ENCODE measurements around the gene RDH5. TPM values are rescaled to one million over a fixed set of nuclear protein-coding genes. Genes with fewer than 3 reads are reported as not detected.

RDH5 gene
- total and polyA plus RNA-seq, 2 of the 13 experiments (the other 11 are each of a cell fraction or from before 2014, with no cell fraction given) = 2.6 to 5.7 TPM

DNA sequence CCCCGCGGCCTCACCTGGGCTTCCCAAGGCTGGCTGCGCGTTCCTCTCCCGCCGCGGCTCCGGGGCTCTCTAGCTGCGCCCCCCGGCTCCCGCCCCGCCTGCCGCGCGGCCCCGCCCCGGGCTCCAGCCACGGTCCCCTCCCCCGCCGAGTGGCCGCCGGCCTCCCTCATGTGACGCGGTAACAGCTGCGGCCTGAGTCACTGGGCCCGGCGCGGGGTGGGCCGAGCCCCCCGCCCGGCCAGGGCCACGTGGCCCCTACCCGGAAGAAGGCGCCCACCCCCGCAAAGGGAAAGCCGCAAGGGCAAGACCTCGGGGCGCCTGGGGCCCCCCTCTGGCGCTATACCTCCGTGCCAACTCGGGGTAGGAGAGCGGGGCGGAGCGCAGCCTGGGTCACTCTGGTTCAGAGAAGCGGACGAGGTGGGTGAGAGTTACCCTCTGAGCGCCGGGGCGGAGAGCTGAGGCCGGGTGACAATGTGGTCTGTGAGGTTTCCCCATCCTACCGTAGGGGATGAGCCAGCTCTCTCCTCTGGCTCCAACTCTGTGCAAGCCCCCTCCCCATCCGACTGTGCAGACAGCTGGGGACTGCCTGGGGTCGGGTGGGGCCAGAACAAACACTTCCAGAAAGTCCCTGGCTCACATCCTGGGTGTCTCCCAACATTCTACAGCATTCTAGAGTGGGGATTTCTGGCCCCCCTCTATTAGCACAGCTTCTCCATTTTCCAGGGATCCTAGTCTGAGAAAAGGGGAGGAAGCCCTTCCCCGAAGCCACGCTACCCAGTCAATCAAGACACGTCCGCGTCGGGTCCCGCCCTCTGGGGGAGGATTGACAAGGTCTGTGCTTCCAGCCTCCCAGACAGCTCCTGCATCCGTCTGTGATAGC is 9.0 kb downstream of the RDH5 start, which contains the start of gene CD63 (continued):
- TF ChIP-seq ELF1 (CRISPR knock-in tag; IDR thresholded peaks at IDR 0.05) = peak; percentile 86
- 0 out of 4 replicates have a peak, but pooled peaks of 1 of the 2 experiments have one; percentile 12 for TF ChIP-seq EP300 (IDR thresholded peaks at IDR 0.05; ENCODE audit: low read depth in 2 of 2, low read length in 2 of 2)
- peak; percentile 38; the same call in 1 of the 2 replicates for TF ChIP-seq EP300 (CRISPR knock-in tag; IDR thresholded peaks at IDR 0.05; ENCODE audit: borderline replicate concordance)
- no peak; the same call in 1 of the 2 replicates for TF ChIP-seq ZNF619 (CRISPR knock-in tag; IDR thresholded peaks at IDR 0.05)
- no peak for TF ChIP-seq KAT7 (CRISPR knock-in tag; IDR thresholded peaks at IDR 0.05; ENCODE audit: borderline replicate concordance)
- no peak for TF ChIP-seq TBL1XR1 (IDR thresholded peaks at IDR 0.05; ENCODE audit: borderline replicate concordance, low read length, partially characterized antibody)
- TF ChIP-seq SALL2 (CRISPR knock-in tag; IDR thresholded peaks at IDR 0.05) = peak; percentile 36; the same call in 1 of the 2 replicates
- TF ChIP-seq, protein P1, sequence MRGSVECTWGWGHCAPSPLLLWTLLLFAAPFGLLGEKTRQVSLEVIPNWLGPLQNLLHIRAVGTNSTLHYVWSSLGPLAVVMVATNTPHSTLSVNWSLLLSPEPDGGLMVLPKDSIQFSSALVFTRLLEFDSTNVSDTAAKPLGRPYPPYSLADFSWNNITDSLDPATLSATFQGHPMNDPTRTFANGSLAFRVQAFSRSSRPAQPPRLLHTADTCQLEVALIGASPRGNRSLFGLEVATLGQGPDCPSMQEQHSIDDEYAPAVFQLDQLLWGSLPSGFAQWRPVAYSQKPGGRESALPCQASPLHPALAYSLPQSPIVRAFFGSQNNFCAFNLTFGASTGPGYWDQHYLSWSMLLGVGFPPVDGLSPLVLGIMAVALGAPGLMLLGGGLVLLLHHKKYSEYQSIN (CRISPR knock-in tag; IDR thresholded peaks at IDR 0.05; ENCODE audit: borderline replicate concordance) = no peak
- TF ChIP-seq MIXL1 (CRISPR knock-in tag; IDR thresholded peaks at IDR 0.05) = no peak
- TF ChIP-seq ZBTB42 (CRISPR knock-in tag; IDR thresholded peaks at IDR 0.05) = no peak; the same call in 1 of the 2 replicates
- no peak for TF ChIP-seq ZSCAN22 (CRISPR knock-in tag; IDR thresholded peaks at IDR 0.05)
- TF ChIP-seq ZNF713 (CRISPR knock-in tag; IDR thresholded peaks at IDR 0.05) = no peak
- no peak for TF ChIP-seq TCF12 (IDR thresholded peaks at IDR 0.05)
- TF ChIP-seq TCF12 (CRISPR knock-in tag; IDR thresholded peaks at IDR 0.05) = no peak
- TF ChIP-seq, protein P2, sequence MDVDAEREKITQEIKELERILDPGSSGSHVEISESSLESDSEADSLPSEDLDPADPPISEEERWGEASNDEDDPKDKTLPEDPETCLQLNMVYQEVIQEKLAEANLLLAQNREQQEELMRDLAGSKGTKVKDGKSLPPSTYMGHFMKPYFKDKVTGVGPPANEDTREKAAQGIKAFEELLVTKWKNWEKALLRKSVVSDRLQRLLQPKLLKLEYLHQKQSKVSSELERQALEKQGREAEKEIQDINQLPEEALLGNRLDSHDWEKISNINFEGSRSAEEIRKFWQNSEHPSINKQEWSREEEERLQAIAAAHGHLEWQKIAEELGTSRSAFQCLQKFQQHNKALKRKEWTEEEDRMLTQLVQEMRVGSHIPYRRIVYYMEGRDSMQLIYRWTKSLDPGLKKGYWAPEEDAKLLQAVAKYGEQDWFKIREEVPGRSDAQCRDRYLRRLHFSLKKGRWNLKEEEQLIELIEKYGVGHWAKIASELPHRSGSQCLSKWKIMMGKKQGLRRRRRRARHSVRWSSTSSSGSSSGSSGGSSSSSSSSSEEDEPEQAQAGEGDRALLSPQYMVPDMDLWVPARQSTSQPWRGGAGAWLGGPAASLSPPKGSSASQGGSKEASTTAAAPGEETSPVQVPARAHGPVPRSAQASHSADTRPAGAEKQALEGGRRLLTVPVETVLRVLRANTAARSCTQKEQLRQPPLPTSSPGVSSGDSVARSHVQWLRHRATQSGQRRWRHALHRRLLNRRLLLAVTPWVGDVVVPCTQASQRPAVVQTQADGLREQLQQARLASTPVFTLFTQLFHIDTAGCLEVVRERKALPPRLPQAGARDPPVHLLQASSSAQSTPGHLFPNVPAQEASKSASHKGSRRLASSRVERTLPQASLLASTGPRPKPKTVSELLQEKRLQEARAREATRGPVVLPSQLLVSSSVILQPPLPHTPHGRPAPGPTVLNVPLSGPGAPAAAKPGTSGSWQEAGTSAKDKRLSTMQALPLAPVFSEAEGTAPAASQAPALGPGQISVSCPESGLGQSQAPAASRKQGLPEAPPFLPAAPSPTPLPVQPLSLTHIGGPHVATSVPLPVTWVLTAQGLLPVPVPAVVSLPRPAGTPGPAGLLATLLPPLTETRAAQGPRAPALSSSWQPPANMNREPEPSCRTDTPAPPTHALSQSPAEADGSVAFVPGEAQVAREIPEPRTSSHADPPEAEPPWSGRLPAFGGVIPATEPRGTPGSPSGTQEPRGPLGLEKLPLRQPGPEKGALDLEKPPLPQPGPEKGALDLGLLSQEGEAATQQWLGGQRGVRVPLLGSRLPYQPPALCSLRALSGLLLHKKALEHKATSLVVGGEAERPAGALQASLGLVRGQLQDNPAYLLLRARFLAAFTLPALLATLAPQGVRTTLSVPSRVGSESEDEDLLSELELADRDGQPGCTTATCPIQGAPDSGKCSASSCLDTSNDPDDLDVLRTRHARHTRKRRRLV (CRISPR knock-in tag; IDR thresholded peaks at IDR 0.05) = no peak
- peak; percentile 34; the same call in 1 of the 2 replicates for TF ChIP-seq ZNF790 (CRISPR knock-in tag; IDR thresholded peaks at IDR 0.05; ENCODE audit: borderline replicate concordance)
- peak; percentile 47; the same call in 1 of the 2 replicates for TF ChIP-seq MED13 (CRISPR knock-in tag; IDR thresholded peaks at IDR 0.05)
- TF ChIP-seq, protein P3, sequence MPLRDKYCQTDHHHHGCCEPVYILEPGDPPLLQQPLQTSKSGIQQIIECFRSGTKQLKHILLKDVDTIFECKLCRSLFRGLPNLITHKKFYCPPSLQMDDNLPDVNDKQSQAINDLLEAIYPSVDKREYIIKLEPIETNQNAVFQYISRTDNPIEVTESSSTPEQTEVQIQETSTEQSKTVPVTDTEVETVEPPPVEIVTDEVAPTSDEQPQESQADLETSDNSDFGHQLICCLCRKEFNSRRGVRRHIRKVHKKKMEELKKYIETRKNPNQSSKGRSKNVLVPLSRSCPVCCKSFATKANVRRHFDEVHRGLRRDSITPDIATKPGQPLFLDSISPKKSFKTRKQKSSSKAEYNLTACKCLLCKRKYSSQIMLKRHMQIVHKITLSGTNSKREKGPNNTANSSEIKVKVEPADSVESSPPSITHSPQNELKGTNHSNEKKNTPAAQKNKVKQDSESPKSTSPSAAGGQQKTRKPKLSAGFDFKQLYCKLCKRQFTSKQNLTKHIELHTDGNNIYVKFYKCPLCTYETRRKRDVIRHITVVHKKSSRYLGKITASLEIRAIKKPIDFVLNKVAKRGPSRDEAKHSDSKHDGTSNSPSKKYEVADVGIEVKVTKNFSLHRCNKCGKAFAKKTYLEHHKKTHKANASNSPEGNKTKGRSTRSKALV (CRISPR knock-in tag; IDR thresholded peaks at IDR 0.05) = no peak
- TF ChIP-seq, protein P4, sequence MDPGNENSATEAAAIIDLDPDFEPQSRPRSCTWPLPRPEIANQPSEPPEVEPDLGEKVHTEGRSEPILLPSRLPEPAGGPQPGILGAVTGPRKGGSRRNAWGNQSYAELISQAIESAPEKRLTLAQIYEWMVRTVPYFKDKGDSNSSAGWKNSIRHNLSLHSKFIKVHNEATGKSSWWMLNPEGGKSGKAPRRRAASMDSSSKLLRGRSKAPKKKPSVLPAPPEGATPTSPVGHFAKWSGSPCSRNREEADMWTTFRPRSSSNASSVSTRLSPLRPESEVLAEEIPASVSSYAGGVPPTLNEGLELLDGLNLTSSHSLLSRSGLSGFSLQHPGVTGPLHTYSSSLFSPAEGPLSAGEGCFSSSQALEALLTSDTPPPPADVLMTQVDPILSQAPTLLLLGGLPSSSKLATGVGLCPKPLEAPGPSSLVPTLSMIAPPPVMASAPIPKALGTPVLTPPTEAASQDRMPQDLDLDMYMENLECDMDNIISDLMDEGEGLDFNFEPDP (CRISPR knock-in tag; conservative IDR thresholded peaks at IDR 0.05) = no peak
- no peak for TF ChIP-seq ZNF354B (CRISPR knock-in tag; IDR thresholded peaks at IDR 0.05)
